SU-DHL-6 (cell line): ENCODE results near the gene NOG.

Source experiments
- CTCF ChIP-seq: fragments of 200-600 bp; sonication (generic); IDR thresholded peaks from one replicate; pipeline ENCODE4 v1.5.1; 2017; ENCODE audit warnings: antibody characterized with exemption, mild to moderate bottlenecking, low read length, moderate library complexity; ENCODE audit not compliant: insufficient read depth, poor library complexity, severe bottlenecking
- EZH2phosphoT487 ChIP-seq: fragments of 200-600 bp; sonication (generic), shearing (Covaris generic); conservative IDR thresholded peaks from 2 replicates; pipeline ENCODE4 v1.6.1; 2018; ENCODE audit warnings: mild to moderate bottlenecking, antibody characterized with exemption, low read length, moderate library complexity, mixed read lengths

DNA sequence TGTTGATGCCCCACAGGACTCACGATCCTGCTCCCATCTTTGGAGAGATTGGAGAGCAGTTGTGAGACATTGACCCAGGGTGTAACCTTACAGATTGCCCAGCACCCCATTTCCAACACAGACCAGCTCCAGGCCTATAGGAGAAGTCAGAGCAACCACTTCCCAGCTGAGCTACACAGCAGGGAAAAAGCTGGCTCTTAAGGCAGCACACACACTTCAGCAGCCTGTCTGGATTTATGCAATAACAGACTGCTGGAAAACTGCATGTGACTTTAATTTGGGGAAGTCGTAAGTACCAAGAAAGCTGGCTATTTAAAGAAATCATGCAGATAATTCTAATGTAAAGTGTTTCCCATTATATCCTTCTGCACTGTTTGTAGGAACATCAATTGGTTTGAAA lies 30.8 kb downstream of the NOG start:
- TF ChIP-seq CTCF, result no peak
- no peak for TF ChIP-seq EZH2phosphoT487
